Activated CD8-positive, alpha-beta memory T cell treated with anti-CD3 and anti-CD28 coated beads for 24 hours (primary cell): ENCODE measurements around the gene VEZF1.
A peak's percentile ranks its signal among the peaks of the same experiment; 100 is the strongest.

Experiments
- DNase-seq: peaks from one replicate; pipeline ENCODE4 v3.0.0-alpha.2; 2020

The VEZF1 gene, protein sequence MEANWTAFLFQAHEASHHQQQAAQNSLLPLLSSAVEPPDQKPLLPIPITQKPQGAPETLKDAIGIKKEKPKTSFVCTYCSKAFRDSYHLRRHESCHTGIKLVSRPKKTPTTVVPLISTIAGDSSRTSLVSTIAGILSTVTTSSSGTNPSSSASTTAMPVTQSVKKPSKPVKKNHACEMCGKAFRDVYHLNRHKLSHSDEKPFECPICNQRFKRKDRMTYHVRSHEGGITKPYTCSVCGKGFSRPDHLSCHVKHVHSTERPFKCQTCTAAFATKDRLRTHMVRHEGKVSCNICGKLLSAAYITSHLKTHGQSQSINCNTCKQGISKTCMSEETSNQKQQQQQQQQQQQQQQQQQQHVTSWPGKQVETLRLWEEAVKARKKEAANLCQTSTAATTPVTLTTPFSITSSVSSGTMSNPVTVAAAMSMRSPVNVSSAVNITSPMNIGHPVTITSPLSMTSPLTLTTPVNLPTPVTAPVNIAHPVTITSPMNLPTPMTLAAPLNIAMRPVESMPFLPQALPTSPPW

DNA sequence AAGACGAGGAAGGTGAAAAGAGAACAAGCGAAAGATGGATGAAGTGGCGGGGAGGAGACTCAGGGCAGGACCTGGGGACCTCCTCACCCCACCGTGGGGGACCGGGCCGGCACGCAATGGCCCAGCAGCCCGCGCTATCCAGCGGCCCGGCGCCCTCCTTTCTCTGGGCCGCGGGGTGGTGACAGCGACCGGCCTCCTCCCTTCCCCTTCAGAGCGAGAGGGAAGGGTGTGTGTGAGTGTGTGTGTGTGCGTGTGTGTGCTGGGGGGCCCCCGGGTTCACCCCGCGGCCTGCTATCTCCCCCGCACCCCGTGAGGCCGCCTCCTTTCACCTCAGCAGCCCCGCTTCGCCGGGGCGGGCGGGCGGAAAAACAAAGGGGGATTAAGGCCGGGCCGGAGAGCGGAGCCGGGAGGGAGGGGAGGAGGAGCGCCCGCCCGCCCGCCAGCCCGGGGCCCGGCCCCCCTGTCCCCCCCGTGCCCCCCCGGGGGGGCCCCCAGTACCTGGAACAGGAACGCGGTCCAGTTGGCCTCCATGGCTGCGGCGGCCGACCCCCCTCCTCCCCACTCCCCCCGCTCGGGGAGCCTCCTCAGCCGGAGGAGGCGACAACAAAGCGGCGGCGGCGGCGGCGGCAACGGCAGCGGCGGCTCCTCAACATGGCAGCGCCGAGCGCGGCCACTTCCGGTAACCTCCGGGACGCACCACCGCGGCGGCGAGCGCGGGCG is at the start of gene VEZF1:
Gene VEZF1, minus strand, starts transcription at position 674 of the 720 bp plus-strand sequence. Its CDS starts 143 bp downstream, at position 531.
- peak; percentile 93 for DNase-seq

DNA sequence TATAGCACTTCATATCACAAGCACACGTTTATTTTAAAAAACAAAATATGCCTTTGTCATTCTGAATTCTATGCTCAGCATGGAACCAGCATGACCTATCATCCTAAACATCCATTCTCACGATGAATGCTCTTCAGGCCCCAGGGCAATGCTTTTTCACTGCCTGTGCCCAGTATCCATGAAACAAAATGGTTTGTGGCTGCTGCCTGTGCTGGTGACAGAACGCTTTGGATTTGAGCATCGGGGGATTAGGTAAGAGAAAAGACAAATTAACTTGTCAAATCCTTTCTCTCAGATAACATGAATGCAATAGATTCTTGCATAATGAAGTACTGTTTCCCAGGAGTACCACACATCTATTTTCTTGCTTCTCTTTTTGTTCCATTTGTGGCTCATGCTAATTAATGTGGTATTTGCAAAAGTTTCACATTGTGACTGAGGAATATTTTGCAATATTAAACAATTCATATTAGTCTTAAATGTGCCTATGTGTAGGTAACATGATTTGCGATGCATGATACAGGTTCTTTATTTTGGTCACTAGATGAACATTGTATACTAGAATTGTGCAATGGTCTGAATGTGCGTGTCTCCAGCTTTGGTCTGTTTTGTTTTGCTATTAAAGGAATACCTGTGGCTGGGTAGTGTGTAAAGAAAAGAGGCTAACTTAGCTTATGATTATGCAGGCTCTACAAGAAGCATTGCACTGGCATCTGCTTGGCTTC is 44.8 kb upstream of the VEZF1 start:
- DNase-seq, result no peak

DNA sequence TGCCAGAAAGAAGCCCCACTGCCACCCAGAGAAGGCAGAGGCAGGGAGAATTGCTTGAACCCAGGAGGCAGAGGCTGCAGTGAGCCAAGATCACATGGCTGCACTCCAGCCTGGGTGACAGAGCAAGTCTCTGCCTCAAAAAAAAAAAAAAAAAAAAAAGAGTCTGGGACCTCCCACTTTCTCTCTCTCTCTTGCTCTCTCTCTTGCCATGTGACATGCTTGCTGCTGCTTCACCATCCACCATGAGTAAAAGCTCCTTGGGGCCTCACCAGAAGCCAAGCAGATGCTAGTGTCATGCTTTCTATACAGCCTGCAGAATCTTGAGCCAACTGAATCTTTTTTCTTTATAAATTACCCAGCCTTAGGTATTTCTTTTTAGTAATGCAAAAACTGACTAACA is 40.5 kb upstream of the VEZF1 start:
- no peak for DNase-seq

DNA sequence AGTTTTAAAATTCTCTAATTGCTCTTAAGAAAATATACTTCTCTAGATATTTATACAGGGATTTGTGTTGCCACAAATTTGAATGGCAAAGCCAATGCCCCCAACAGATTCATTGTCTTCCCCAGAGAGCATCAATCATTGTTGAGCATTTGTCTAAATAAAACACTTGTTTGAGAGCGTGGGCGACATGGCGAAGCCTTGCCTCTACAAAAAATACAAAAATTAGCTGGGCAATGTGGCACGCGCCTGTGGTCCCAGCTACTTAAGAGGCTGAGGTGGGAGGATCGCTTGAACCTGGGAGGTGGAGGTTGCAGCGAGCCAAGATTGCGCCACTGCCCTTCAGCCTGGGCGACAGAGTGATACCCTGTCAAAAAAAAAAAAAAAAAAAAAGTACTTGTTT is 32.3 kb upstream of the VEZF1 start:
- DNase-seq, result no peak

DNA sequence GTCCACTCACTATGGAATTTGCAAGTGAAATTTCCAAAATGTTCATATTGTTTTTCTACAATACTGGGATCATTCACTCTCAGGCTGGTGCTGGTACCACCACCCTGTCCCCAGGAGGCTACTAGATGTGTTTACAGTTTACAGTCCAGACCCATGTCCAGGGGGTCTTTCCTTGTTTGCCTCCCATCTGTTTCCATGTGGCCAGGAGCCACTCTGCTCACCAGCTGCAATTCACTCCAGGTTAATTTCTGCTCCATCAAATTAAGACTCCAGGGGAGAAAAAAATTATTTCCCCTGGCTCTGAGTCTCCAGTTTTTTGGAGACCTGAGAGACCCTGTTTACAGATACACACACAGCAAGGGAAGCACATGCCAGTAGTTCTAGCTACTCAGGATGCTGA is 31.5 kb upstream of the VEZF1 start:
- no peak for DNase-seq

DNA sequence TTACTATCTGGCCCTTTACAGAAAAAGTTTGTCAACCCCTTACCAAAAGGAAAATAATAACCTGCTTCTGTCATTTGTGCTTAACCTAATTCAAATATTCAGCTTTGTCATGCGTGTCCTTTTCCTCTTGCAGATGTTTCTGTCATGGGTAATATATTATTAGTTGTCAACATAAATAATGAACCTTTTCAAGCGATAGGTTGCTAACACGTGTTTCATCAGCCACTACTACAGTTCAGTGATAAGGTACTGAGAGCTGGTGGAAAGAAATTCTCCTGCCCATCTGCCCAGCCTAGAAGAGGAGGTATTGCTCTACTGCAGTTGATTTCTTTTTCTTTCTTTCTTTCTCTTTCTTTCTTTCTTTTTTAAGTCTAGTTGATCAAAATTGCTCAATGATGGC is 31.0 kb upstream of the VEZF1 start:
- DNase-seq, result no peak

DNA sequence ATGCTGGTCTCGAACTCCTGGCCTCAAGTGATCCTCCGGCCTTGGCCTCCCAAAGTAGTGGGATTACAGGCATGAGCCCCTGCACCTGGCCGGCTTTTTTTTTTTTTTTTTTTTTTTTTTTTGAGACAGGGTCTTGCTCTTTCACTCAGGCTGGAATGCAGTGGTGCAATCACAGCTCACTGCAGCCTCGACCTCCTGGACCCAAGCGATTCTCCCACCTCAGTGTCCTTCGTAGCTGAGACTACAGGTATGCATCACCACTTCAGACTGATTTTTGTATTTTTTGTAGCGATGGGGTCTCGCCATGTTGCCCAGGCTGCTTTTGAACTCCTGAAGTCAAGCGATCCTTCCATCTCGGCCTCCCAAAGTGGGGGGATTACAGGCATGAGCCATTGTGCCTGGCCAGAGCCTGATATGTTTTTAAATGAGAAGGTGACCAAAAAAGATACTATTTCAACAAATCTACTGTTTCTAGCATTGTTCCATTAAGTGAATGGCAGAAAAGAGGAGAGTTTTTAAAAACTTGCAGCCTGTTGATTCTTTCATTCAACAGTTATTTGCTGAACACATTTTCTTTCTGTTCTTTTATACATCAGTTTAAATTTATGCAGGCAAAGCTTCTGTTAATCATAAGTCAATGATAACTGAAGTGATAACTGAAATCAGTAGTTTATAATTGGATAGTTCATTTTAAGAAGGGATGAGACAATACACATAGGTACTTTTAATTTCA is 22.2 kb upstream of the VEZF1 start:
- no peak for DNase-seq

DNA sequence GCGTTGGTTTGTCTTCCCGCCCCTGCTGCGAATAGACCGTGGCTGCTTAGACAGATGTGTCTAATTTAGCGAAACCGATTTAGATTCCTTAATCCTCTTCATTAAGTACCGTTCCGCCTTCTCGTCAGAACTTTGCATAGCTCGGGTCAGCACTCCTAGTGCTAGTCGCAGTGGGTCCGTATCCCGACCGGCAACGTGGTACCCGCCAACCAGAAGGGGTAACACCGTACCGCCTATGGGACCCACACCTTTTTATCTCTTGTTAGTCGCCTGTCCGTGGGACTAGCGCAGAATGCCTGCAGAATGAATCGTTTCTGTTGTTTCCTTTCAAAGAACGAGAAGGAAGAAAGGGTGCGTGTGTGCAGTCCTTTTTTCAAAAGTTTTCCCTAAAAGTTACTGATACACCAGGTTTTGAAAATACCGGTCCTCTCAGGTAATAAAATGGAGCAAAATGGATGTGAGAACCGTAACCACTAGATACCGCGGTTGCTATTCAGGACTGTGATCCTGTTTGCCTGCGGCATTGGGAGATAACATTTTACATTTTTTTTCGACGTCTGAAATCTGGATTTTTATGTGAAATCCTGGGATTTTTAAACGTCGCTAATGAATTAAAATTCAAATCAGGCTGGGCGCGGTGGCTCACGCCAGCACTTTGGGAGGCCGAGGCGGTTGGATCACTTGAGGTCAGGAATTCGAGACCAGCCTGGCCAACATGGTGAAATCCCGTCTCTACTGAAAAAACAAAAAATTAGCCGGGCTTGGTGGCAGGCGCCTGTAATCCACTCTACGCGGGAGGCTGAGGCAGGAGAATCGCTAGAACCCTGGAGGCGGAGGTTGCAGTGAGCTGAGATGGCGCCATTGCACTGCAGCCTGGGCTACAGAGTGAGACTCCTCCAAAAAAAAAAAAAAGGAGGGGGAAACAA is 20.0 kb upstream of the VEZF1 start:
- no peak for DNase-seq

DNA sequence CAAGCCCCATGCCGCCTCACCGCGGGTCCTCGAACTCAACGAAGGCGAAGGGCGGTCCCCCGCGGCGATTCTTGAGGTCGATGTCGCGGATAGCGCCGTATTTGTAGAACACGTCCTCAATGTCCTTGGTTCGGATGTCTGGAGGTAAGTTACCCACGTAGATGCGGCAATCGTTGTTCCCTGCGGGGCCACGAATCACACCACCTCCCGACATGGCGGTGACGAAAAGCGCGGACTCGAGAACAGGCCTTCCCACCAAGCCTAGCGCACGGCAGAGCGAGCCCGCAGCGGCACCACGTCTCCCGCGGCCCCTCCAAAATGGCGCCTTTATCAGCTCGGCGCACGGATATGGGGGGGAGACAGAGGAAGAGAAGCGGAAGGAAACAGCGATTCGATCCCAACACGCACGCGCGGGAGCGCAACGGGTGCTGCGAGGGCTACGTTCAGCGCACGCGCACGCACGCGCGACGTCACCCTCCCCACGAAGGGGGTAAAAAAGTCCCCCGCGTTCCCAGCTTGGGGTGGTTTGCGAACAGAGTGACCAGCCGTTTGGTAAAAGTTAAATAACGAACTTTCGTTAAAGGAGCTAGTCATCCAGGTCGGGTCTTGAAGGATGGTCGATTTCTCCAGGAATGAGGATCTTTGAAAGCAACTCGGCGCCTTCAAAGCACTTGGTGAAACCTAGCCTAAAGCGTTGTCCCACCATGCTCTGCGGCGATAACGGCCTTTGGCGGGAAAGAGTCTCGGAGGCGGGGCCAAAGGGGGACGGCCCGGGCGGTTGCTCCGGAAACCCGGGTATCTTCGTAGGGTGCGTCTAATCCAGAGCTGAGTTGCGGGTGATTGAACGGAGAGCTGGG is 19.1 kb upstream of the VEZF1 start, which contains the start of gene SRSF1:
Gene SRSF1, minus strand, starts transcription at position 323 of the 857 bp plus-strand sequence. Its CDS starts 109 bp downstream, at position 214.
- DNase-seq, result peak; percentile 98

DNA sequence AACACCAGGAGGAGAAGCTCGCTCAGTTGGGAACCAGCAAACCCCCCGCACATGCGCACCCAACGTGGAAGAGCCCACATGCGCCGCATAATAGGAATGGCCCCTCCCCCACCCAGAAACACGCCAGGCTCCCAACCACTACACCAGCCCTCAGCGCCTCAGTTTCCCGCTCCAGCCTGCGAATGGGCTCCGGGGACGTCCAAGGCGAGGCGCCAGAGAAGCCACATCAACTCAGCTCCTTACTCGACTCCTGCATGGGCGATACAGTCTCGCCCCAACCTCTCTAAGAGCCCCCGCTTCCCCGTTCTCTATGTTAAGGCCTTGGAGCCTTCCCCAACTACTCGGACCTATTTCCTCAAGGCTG is 18.5 kb upstream of the VEZF1 start:
- DNase-seq, result peak; percentile 90

DNA sequence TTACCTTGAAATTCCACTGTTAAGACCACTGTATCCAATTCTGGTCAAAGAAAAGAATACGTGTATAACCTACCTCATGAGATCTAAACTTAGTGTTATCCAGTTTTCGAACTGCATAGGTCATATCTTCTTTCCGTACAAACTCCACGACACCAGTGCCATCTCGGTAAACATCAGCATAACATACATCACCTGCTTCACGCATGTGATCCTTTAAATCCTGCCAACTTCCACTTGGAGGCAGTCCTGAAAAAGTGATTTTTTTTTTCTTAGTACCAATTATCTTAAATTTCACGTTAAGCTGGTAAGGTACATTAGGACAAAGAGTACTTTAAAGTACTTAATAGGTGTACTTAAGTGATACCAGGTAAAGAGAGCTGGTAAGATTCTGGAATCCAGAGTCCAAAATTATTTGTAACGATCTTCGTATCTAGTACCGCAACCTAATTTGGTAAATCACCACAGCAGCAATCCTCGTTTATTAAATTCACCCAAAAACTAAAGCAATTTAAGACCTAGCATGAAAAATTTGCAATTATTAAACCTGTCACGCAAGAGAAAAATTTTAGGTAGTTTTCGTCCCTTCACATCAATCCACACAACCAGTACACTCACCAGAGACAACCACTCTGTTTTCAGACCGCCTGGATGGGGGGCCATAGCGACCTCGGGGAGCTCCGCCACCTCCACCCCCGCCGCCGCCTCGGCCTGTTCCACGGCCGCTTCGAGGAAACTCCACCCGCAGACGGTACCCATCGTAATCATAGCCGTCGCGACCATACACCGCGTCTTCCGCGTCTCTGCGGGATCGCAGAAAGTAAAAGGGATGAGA is 17.9 kb upstream of the VEZF1 start:
- no peak for DNase-seq

DNA sequence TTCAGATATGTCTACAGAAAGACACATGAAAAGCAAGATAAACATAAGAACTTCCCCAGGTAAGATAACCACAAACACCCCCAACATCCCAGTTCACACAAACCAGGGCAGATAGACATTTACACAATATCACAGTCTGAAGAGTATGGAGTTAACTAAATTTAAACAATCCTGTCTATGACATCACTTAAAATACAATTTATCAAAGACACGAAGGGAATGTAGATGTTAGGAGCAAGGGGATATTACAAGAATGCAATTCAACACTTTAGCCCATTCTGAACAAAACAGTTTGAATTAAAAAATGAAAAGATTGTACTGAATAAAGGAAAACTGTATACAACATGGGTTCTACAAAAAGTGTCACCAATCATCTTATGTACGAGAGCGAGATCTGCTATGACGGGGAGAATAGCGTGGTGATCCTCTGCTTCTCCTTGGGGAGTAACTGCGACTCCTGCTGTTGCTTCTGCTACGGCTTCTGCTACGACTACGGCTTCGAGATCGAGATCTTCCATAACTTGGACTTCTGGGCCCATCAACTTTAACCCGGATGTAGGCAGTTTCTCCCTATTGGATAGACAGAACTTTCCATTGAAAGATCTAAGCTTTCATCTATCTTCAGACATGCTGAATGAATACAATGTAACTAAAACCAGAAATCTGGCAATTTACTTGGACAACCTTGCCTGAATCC is 17.1 kb upstream of the VEZF1 start:
- DNase-seq, result no peak

DNA sequence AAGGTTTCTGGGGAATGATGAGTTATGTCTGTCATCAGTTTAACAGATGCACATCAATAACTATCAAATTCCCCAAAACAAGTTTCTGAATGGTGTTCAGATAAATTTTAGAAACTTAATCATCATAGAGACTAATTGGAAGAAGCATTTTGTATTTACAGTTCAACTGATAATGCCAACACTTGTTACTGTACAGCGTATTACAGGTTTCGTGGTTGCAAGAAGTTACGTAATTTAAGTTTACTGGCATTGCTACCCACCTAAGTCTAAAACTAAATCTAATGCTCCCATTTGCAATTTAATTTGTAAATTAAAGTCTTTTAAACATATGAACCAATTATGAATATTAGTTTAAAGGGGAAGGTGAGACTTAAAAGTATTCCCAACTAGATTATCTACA is 16.0 kb upstream of the VEZF1 start:
- DNase-seq, result no peak

DNA sequence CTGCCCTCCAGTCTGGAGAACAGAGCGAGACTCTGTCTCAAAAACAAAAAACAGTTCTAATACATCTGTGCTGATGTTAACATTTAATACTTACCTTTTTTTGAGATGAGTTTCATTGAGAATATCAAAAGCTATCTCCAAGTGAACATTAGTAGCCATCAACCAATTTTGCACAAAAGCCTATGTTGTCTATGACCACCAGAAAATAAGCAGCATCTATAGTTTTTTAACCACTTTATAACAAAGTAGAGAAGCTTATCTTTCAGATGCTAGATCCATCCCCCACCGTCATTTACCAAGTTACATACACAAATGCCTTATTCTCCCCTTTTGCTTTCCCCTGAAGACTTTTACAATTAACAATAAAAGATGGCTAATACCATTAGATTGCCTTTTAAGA is 14.9 kb upstream of the VEZF1 start:
- no peak for DNase-seq

DNA sequence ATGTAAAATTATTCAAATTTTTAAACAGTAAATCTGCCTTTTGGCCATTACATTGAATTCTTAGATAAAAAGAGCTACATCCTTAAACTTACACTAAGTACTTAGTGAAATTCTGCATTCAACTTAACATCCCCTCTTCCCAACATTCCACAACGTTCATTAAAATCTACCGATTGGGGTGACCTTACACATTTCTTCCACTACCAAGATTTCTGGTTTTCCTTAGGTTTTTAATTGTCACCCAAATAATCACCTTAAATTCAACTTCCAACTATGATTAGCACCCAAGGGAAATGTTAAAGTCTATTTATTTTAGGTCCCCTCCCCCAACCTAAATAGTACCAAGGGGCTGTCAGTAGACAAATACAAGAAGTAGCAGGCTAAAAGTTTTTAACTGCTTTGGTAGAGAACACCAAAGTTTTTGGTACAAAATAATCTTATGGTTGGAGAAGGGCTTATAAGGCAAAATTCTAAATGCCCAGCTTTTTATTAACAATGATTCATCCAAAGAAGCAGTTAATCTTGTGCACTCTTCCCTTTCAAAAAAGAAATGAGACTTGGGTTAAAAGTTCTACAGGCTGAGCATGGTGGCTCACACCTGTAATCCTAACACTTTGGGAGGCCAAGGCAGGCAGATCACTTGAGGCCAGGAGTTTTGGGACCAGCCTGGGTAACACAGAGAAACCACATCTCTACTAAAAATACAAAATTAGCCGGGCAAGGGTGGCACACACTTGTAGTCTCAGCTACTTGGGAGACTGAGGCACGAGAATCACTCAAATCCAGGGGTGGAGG is 14.3 kb upstream of the VEZF1 start:
- DNase-seq, result no peak

DNA sequence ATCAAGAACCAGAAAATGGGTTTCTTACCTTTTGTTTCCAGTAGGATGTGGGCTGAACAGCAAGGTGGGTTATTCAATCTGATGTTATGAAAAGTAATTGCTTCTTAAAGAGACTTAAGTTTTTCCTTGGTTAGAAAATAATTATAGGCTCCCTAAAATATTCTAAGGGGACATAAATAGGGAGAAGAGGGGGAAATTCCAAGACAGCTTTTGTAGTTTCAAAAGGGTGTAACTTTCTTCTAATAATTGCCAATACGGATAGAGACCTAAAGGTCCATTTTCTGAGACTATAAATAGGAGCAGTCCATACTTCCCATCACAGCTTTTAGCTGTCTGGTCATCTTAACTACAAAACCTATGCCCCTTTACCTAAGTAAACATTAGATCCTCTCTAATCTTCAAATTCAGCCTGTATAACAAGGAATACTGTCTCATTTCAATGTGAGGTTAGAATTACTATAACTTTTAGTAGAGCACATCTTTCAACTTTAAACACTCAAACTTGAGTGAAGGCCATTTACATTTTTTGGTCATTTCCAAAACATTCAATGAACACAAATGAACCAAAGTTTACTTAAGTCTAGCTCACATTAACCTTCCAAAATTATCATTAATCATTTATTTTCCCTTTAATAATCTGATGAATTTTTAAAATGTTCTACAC is 13.5 kb upstream of the VEZF1 start:
- DNase-seq, result no peak

DNA sequence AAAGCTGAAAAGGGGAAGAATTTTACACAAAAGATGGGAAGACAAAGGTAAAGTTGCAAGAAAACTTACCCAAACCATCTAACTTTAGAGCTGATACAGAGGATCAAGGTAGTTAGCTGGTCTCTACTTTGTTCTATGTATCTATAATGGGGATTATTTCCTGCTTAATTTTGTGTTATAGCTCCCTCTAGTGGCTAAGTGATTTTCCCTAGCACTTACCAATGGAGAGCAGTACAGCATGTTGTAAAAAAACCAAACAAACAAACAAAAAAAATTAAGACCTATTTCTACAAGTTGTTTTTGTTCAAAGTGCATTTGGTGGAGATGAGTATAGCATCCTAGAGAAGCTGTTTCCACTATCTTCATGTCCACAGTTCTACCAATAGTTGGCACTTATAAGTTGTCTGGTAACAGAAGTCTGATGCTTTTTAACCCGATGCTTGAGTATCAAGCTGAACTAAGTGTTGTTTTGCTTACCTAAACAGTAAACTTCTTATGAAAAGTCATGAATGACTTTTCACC is 11.5 kb upstream of the VEZF1 start:
- no peak for DNase-seq
